Neural cell (in vitro differentiated cells): ENCODE data around the gene PDE4D. TPM values are rescaled to one million over a fixed set of nuclear protein-coding genes. Genes with fewer than 3 reads are reported as not detected.

Experiments
- H2AFZ ChIP-seq: fragments of 200-600, 300-800 bp; sonication (generic), shearing (Covaris generic); 2 replicates; pipeline ENCODE4 v1.6.0; 2014; ENCODE audit warnings: low read depth, mild to moderate bottlenecking, antibody characterized with exemption, low read length, moderate library complexity
- H3F3A ChIP-seq: fragments of 200-600 bp; shearing (Covaris generic); 2 replicates; pipeline ENCODE4 v1.6.1; 2016; ENCODE audit warnings: mild to moderate bottlenecking, moderate library complexity, mixed read lengths, antibody characterized with exemption, low read length; ENCODE audit not compliant: insufficient read depth, poor library complexity, severe bottlenecking
- H3K27ac ChIP-seq: fragments of 200-600, 300-800 bp; sonication (generic), shearing (Covaris generic); 2 replicates; pipeline ENCODE4 v1.5.1; 2014; ENCODE audit warnings: mild to moderate bottlenecking, low read length, moderate library complexity
- H3K27me3 ChIP-seq: fragments of 300-800, 200-600 bp; sonication (generic), shearing (Covaris generic); 2 replicates; pipeline ENCODE4 v1.6.0; 2014; ENCODE audit warnings: mild to moderate bottlenecking, low read depth, low read length, moderate library complexity; ENCODE audit not compliant: insufficient read depth
- H3K36me3 ChIP-seq: fragments of 300-800, 200-600 bp; sonication (generic), shearing (Covaris generic); 2 replicates; pipeline ENCODE4 v1.5.1; 2014; ENCODE audit warnings: mild to moderate bottlenecking, antibody characterized with exemption, low read length, moderate library complexity; ENCODE audit not compliant: insufficient read depth
- H3K4me2 ChIP-seq: fragments of 300-800, 200-600 bp; sonication (generic), shearing (Covaris generic); 2 replicates; pipeline ENCODE4 v1.6.0; 2014; ENCODE audit warnings: mild to moderate bottlenecking, low read length
- H3K4me3 ChIP-seq: fragments of 300-800, 200-600 bp; sonication (generic), shearing (Covaris generic); 2 replicates; pipeline ENCODE4 v1.5.1; 2014; ENCODE audit warnings: mild to moderate bottlenecking, low read length, moderate library complexity
- H3K79me2 ChIP-seq: fragments of 200-600 bp; shearing (Covaris generic); replicated peaks from 2 replicates; pipeline ENCODE4 v1.6.0; 2014; ENCODE audit warnings: mild to moderate bottlenecking, low read length, moderate library complexity; ENCODE audit not compliant: insufficient read depth
- H3K9ac ChIP-seq: fragments of 300-800, 200-600 bp; sonication (generic), shearing (Covaris generic); 2 replicates; pipeline ENCODE4 v1.6.1; 2016; ENCODE audit warnings: mild to moderate bottlenecking, low read length, mixed read lengths
- H3K9me2 ChIP-seq: fragments of 200-600 bp; shearing (Covaris generic); 2 replicates; pipeline ENCODE4 v1.6.1; 2016; ENCODE audit warnings: mild to moderate bottlenecking, low read length, mixed read lengths; ENCODE audit not compliant: insufficient read depth
- H3K9me3 ChIP-seq: fragments of 200-600, 300-800 bp; sonication (generic), shearing (Covaris generic); 2 replicates; pipeline ENCODE4 v1.6.1; 2016; ENCODE audit warnings: mild to moderate bottlenecking, mixed run types, low read length, moderate library complexity, mixed read lengths
- H4K20me1 ChIP-seq: fragments of 200-600 bp; shearing (Covaris generic); 2 replicates; pipeline ENCODE4 v1.6.1; 2016; ENCODE audit warnings: mild to moderate bottlenecking, mixed run types; ENCODE audit not compliant: insufficient read depth
- CTCF ChIP-seq: fragments of 450-650 bp; IDR thresholded peaks from 2 replicates; pipeline ENCODE4 v1.5.1; 2014; ENCODE audit warnings: antibody characterized with exemption, mild to moderate bottlenecking, moderate library complexity; ENCODE audit not compliant: poor library complexity, severe bottlenecking
- EP300 ChIP-seq: fragments of 450-650 bp; conservative IDR thresholded peaks from 2 replicates; pipeline ENCODE4 v1.6.1; 2014; ENCODE audit warnings: antibody characterized with exemption, mild to moderate bottlenecking, moderate library complexity; ENCODE audit not compliant: poor library complexity, severe bottlenecking
- EZH2 ChIP-seq: fragments of 200-600, 300-800 bp; shearing (Covaris generic), sonication (generic); IDR thresholded peaks from 2 replicates; pipeline ENCODE4 v1.6.1; 2014; ENCODE audit warnings: antibody characterized with exemption, low read length, borderline replicate concordance, mild to moderate bottlenecking; ENCODE audit not compliant: insufficient read depth, poor library complexity, severe bottlenecking
- MXI1 ChIP-seq: fragments of 450-650 bp; conservative IDR thresholded peaks from 2 replicates; pipeline ENCODE4 v1.6.1; 2014; ENCODE audit warnings: antibody characterized with exemption, mild to moderate bottlenecking; ENCODE audit not compliant: poor library complexity, severe bottlenecking
- POLR2AphosphoS5 ChIP-seq: IDR thresholded peaks from 2 replicates; pipeline ENCODE4 v1.6.1; 2012
- RAD21 ChIP-seq: fragments of 450-650 bp; conservative IDR thresholded peaks from 2 replicates; pipeline ENCODE4 v1.6.1; 2014; ENCODE audit warnings: antibody characterized with exemption, mild to moderate bottlenecking, moderate library complexity
- REST ChIP-seq: IDR thresholded peaks from 2 replicates; pipeline ENCODE4 v1.6.1; 2012; ENCODE audit warnings: borderline replicate concordance
- SMC3 ChIP-seq: fragments of 450-650 bp; conservative IDR thresholded peaks from 2 replicates; pipeline ENCODE4 v1.6.1; 2014; ENCODE audit warnings: antibody characterized with exemption, mild to moderate bottlenecking, moderate library complexity; ENCODE audit not compliant: poor library complexity
- TAF1 ChIP-seq: IDR thresholded peaks from 2 replicates; pipeline ENCODE4 v1.6.1; 2012; ENCODE audit warnings: low read depth
- polyA plus RNA-seq: library from polyadenylated mRNA; depleted of rRNA; stranded (reverse); fragments of >200 nt; gene quantifications from 2 replicates; pipeline ENCODE4 v1.2.3, GENCODE V29; 2014

The PDE4D gene
- polyA plus RNA-seq, 1 donor from 2014 or later, result 42.8 TPM

- Histone ChIP-seq H3K9me3 (no peaks in the 10 kb centered on the region), H3K9ac (no peak overlapping the region), H3K79me2 (no peaks in the 10 kb centered on the region), H3K36me3 (no peaks in the 10 kb centered on the region), H4K20me1 (no peaks in the 10 kb centered on the region), H3K4me3 (no peak overlapping the region), H3F3A (no peaks in the 10 kb centered on the region), H3K9me2 (no peaks in the 10 kb centered on the region), H3K27ac (no peak overlapping the region), H3K4me2 (no peak overlapping the region), H2AFZ (no peak overlapping the region), H3K27me3 (no peaks in the 10 kb centered on the region)
- TF ChIP-seq MXI1 (no peak), EZH2 (no peak), POLR2AphosphoS5 (no peak), REST (no peak), EP300 (no peak), TAF1 (no peak), CTCF (no peak), SMC3 (no peak), RAD21 (no peak)
Observed at GRCh38 chr5:59142927-59143326, 750.6 kb downstream of the PDE4D start.

GRCh38 chr5:59142138-59142537, 751.4 kb downstream of the PDE4D start:
- H3K9me2 ChIP-seq, result no peaks in the 10 kb centered on the region
- H2AFZ ChIP-seq, result no peak overlapping the region

More at GRCh38 chr5:59142138-59142537, 751.4 kb downstream of the PDE4D start:
- Histone ChIP-seq H3K9ac (no peak overlapping the region), H3K27me3 (no peaks in the 10 kb centered on the region), H3K27ac (no peak overlapping the region), H3K4me3 (no peak overlapping the region), H3K9me3 (no peaks in the 10 kb centered on the region), H3F3A (no peaks in the 10 kb centered on the region), H3K4me2 (no peak overlapping the region), H3K36me3 (no peaks in the 10 kb centered on the region), H4K20me1 (no peaks in the 10 kb centered on the region), H3K79me2 (no peaks in the 10 kb centered on the region)
- TF ChIP-seq TAF1 (no peak), MXI1 (no peak), EZH2 (no peak), REST (no peak), POLR2AphosphoS5 (no peak), CTCF (no peak), EP300 (no peak), SMC3 (no peak), RAD21 (no peak)
